Measurements from ENCODE around the gene ACTN1.

GRCh38 chr14:68922201-68922621, 56.9 kb downstream of the ACTN1 start:
- TF ChIP-seq CTCF (IDR thresholded peaks at IDR 0.05) (no peak), POLR2A (IDR thresholded peaks at IDR 0.05) (no peak)

Measured in lower leg skin (tissue), 3 donors.